PC-9 (cell line): Measurements from ENCODE around the gene RINT1.

Source experiments
- EZH2 ChIP-seq: fragments of 200-600 bp; sonication (generic); IDR thresholded peaks from 2 replicates; pipeline ENCODE4 v1.8.0; 2017; ENCODE audit warnings: antibody characterized with exemption, low read depth
- TF ChIP-seq, protein P1 (sequence below): fragments of 200-600 bp; sonication (generic); conservative IDR thresholded peaks from 2 replicates; pipeline ENCODE4 v1.6.1; 2017; ENCODE audit warnings: mixed run types, antibody characterized with exemption, mild to moderate bottlenecking, moderate library complexity

DNA sequence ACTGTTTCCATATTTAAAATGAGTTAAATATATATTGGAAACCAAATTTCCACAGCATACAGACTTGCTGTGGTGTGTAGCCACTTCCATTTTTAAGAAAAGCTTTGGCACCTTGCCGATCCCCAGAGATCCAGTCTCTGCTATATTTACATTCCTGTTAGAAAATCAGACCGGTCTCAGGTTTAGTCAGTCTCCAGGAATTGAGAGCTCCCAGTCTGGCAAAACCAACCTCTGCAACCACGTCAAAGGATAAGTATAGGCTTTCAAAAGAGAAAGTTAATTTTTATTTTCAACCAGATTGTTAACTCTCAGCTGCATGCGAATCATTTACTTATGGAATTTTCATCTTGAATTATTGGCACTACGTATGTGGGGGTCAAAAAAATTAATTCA is 38.1 kb upstream of the RINT1 start:
- TF ChIP-seq, protein P1, sequence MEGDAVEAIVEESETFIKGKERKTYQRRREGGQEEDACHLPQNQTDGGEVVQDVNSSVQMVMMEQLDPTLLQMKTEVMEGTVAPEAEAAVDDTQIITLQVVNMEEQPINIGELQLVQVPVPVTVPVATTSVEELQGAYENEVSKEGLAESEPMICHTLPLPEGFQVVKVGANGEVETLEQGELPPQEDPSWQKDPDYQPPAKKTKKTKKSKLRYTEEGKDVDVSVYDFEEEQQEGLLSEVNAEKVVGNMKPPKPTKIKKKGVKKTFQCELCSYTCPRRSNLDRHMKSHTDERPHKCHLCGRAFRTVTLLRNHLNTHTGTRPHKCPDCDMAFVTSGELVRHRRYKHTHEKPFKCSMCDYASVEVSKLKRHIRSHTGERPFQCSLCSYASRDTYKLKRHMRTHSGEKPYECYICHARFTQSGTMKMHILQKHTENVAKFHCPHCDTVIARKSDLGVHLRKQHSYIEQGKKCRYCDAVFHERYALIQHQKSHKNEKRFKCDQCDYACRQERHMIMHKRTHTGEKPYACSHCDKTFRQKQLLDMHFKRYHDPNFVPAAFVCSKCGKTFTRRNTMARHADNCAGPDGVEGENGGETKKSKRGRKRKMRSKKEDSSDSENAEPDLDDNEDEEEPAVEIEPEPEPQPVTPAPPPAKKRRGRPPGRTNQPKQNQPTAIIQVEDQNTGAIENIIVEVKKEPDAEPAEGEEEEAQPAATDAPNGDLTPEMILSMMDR = no peak
- no peak for TF ChIP-seq EZH2
